HL-60 (cell line): ENCODE measurements around the gene GPR101.

Experiments
- DNase-seq, 2 experiments: peaks; one replicate each; pipeline ENCODE4 v3.0.0-alpha.2; 2010 to 2020; ENCODE audit warnings: low read depth in 1 of 2, low spot score in 1 of 2
- H3K27ac ChIP-seq: fragments of 250-450 bp; sonication (Bioruptor Pico); replicated peaks from 2 replicates; pipeline ENCODE4 v1.5.1; 2020; ENCODE audit warnings: mild to moderate bottlenecking, moderate library complexity
- H3K27me3 ChIP-seq: fragments of 250-450 bp; sonication (Bioruptor Pico); 2 replicates; pipeline ENCODE4 v1.5.1; 2021; ENCODE audit warnings: mild to moderate bottlenecking, moderate library complexity; ENCODE audit not compliant: insufficient read depth, poor library complexity, severe bottlenecking
- H3K4me3 ChIP-seq: replicated peaks from 2 replicates; pipeline ENCODE4 v1.5.1; 2011; ENCODE audit warnings: mild to moderate bottlenecking, control low read depth, low read length; ENCODE audit not compliant: insufficient read depth
- GABPA ChIP-seq: IDR thresholded peaks from 2 replicates; pipeline ENCODE4 v1.6.1; 2012; ENCODE audit warnings: low read depth
- POLR2AphosphoS5 ChIP-seq: IDR thresholded peaks from 2 replicates; pipeline ENCODE4 v1.6.1; 2012; ENCODE audit warnings: low read depth
- REST ChIP-seq: IDR thresholded peaks from 2 replicates; pipeline ENCODE4 v1.6.1; 2012; ENCODE audit warnings: low read depth; ENCODE audit not compliant: insufficient replicate concordance
- SPI1 ChIP-seq: IDR thresholded peaks from 2 replicates; pipeline ENCODE4 v1.6.1; 2012; ENCODE audit warnings: low read depth, mild to moderate bottlenecking, borderline replicate concordance
- TF ChIP-seq, protein P1 (sequence below): IDR thresholded peaks from one replicate; pipeline ENCODE4 v1.5.1; 2011; ENCODE audit warnings: low read length, control low read depth, inconsistent platforms; ENCODE audit not compliant: insufficient read depth

GPR101 gene

DNA sequence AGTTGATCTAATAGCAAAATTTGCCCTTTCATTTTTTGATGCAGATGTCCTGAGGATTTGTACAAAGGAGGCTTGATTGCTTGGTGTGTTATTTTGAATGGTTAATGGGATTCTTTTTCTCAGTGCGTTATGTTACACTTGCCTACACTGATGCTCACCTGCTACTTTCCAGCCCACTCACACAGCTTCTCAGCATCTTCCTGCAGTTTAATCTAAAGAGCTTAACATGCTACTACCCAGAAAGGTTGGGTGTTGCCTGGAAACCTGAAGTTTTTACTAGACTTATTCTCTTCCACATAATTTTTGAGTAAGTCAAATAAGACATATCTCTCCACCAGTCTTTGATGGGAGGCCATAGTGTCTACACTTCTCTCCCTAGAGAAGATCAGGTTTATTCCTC, 9.9 kb upstream of the GPR101 start:
- TF ChIP-seq, protein P1, sequence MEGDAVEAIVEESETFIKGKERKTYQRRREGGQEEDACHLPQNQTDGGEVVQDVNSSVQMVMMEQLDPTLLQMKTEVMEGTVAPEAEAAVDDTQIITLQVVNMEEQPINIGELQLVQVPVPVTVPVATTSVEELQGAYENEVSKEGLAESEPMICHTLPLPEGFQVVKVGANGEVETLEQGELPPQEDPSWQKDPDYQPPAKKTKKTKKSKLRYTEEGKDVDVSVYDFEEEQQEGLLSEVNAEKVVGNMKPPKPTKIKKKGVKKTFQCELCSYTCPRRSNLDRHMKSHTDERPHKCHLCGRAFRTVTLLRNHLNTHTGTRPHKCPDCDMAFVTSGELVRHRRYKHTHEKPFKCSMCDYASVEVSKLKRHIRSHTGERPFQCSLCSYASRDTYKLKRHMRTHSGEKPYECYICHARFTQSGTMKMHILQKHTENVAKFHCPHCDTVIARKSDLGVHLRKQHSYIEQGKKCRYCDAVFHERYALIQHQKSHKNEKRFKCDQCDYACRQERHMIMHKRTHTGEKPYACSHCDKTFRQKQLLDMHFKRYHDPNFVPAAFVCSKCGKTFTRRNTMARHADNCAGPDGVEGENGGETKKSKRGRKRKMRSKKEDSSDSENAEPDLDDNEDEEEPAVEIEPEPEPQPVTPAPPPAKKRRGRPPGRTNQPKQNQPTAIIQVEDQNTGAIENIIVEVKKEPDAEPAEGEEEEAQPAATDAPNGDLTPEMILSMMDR = no peak
- TF ChIP-seq SPI1 = no peak
- no peak for TF ChIP-seq POLR2AphosphoS5
- no peak for TF ChIP-seq REST
- Histone ChIP-seq H3K27me3 (no peaks in the 10 kb centered on the region), H3K4me3 (no peak overlapping the region), H3K27ac (no peak overlapping the region)
- no peak for DNase-seq

- H3K27ac ChIP-seq = no peak overlapping the region
- H3K27me3 ChIP-seq = no peaks in the 10 kb centered on the region
- H3K4me3 ChIP-seq = no peak overlapping the region
- TF ChIP-seq, protein P1 = no peak
- TF ChIP-seq REST = no peak
- no peak for DNase-seq
Measured at GRCh38 chrX:137041329-137041728, 7.5 kb upstream of the GPR101 start.

DNA sequence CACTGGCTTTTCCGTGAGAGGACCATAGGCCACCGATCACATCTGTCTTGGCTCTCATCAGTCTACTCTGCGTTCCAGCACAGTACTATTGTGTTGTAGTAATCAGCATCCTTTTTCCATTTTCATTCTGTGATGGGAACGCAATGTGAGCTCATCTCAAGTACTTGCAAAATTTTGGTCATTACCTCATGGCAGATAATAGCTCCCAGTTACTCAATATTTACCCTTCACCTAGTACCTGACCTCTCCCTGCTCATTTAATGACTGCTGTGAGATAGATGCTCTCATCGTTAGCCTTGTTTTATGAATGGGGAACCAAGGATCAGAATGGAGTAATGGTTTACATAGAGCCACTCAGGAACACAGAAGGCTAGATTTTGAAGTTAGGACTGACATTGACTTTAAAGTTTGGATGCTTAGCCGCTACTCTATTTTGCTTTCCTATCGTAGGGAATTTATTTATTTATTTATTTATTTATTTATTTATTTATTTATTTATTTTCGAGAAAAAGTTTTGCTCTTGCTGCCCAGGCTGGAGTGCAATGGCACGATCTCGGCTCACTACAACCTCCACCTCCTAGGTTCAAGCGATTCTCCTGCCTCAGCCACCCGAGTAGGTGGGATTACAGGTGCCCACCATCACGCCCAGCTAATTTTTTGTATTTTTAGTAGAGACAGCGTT, 6.5 kb upstream of the GPR101 start:
- no peaks in the 10 kb centered on the region for H3K27me3 ChIP-seq
- DNase-seq = no peak
- TF ChIP-seq, protein P1 = no peak
- TF ChIP-seq REST (no peak), POLR2AphosphoS5 (no peak), GABPA (no peak), SPI1 (no peak)
- no peak overlapping the region for H3K4me3 ChIP-seq
- no peak overlapping the region for H3K27ac ChIP-seq
